ENCODE results near the gene WDFY3. TPM values are rescaled to one million over a fixed set of nuclear protein-coding genes. Genes with fewer than 3 reads are reported as not detected.

Gene WDFY3
- total RNA-seq, 1 experiment from 2014 or later = not detected

GRCh38 chr4:84740057-84740456 is 226.4 kb downstream of the WDFY3 start:
- Histone ChIP-seq H2AFZ (ENCODE audit: low read length) (no peak overlapping the region), H3K4me2 (ENCODE audit: low read depth, low read length, poor library complexity, severe bottlenecking) (no peak overlapping the region)
- no peak for DNase-seq

GRCh38 chr4:84738622-84739021 is 227.9 kb downstream of the WDFY3 start:
- Histone ChIP-seq H3K4me1 (ENCODE audit: low read length) (no peaks in the 10 kb centered on the region), H3K79me2 (ENCODE audit: low read length) (no peaks in the 10 kb centered on the region), H3K9me3 (ENCODE audit: low read length) (no peaks in the 10 kb centered on the region), H3K4me3 (ENCODE audit: low read length) (no peak overlapping the region), H3K9me2 (replicated peaks; ENCODE audit: insufficient read depth, low read length) (no peaks in the 10 kb centered on the region), H3K36me3 (ENCODE audit: insufficient read depth, low read length) (no peaks in the 10 kb centered on the region), H2AFZ (ENCODE audit: low read length) (no peak overlapping the region), H3K9ac (ENCODE audit: low read length) (no peak overlapping the region), H4K20me1 (ENCODE audit: insufficient read depth, low read depth, low read length) (no peaks in the 10 kb centered on the region), H3K4me2 (ENCODE audit: low read depth, low read length, poor library complexity, severe bottlenecking) (no peak overlapping the region), H3K27ac (ENCODE audit: low read length) (no peak overlapping the region), H3K27me3 (ENCODE audit: low read length) (no peaks in the 10 kb centered on the region)
- no peak for DNase-seq

More at GRCh38 chr4:84740057-84740456, 226.4 kb downstream of the WDFY3 start:
- Histone ChIP-seq H3K4me1 (ENCODE audit: low read length) (no peaks in the 10 kb centered on the region), H3K36me3 (ENCODE audit: insufficient read depth, low read length) (no peaks in the 10 kb centered on the region), H3K9me3 (ENCODE audit: low read length) (no peaks in the 10 kb centered on the region), H4K20me1 (ENCODE audit: insufficient read depth, low read depth, low read length) (no peaks in the 10 kb centered on the region), H3K27ac (ENCODE audit: low read length) (no peak overlapping the region), H3K27me3 (ENCODE audit: low read length) (no peaks in the 10 kb centered on the region), H3K9me2 (replicated peaks; ENCODE audit: insufficient read depth, low read length) (no peaks in the 10 kb centered on the region), H3K4me3 (ENCODE audit: low read length) (no peak overlapping the region), H3K9ac (ENCODE audit: low read length) (no peak overlapping the region), H3K79me2 (ENCODE audit: low read length) (no peaks in the 10 kb centered on the region)

GRCh38 chr4:84737656-84738055 is 228.8 kb downstream of the WDFY3 start:
- no peaks in the 10 kb centered on the region for H3K79me2 ChIP-seq (ENCODE audit: low read length)
- H3K4me2 ChIP-seq (ENCODE audit: low read depth, low read length, poor library complexity, severe bottlenecking) = no peak overlapping the region
- no peak overlapping the region for H3K27ac ChIP-seq (ENCODE audit: low read length)
- no peaks in the 10 kb centered on the region for H4K20me1 ChIP-seq (ENCODE audit: insufficient read depth, low read depth, low read length)
- no peak overlapping the region for H3K9ac ChIP-seq (ENCODE audit: low read length)
- no peak for DNase-seq
- H3K36me3 ChIP-seq (ENCODE audit: insufficient read depth, low read length) = no peaks in the 10 kb centered on the region
- H3K9me2 ChIP-seq (replicated peaks; ENCODE audit: insufficient read depth, low read length) = no peaks in the 10 kb centered on the region
- no peaks in the 10 kb centered on the region for H3K27me3 ChIP-seq (ENCODE audit: low read length)
- H3K4me1 ChIP-seq (ENCODE audit: low read length) = no peaks in the 10 kb centered on the region
- H3K9me3 ChIP-seq (ENCODE audit: low read length) = no peaks in the 10 kb centered on the region
- no peak overlapping the region for H2AFZ ChIP-seq (ENCODE audit: low read length)
- no peak overlapping the region for H3K4me3 ChIP-seq (ENCODE audit: low read length)

- DNase-seq = no peak
- no peaks in the 10 kb centered on the region for H3K27me3 ChIP-seq (ENCODE audit: low read length)
- no peaks in the 10 kb centered on the region for H3K79me2 ChIP-seq (ENCODE audit: low read length)
- no peak overlapping the region for H2AFZ ChIP-seq (ENCODE audit: low read length)
- no peaks in the 10 kb centered on the region for H3K9me3 ChIP-seq (ENCODE audit: low read length)
- H3K9me2 ChIP-seq (replicated peaks; ENCODE audit: insufficient read depth, low read length) = no peaks in the 10 kb centered on the region
- H4K20me1 ChIP-seq (ENCODE audit: insufficient read depth, low read depth, low read length) = no peaks in the 10 kb centered on the region
- no peak overlapping the region for H3K9ac ChIP-seq (ENCODE audit: low read length)
- no peaks in the 10 kb centered on the region for H3K36me3 ChIP-seq (ENCODE audit: insufficient read depth, low read length)
- H3K4me1 ChIP-seq (ENCODE audit: low read length) = no peaks in the 10 kb centered on the region
- no peak overlapping the region for H3K4me2 ChIP-seq (ENCODE audit: low read depth, low read length, poor library complexity, severe bottlenecking)
- H3K27ac ChIP-seq (ENCODE audit: low read length) = no peak overlapping the region
- H3K4me3 ChIP-seq (ENCODE audit: low read length) = no peak overlapping the region
Measured at GRCh38 chr4:84734037-84734436, 232.5 kb downstream of the WDFY3 start.

GRCh38 chr4:84733343-84734033 is 233.0 kb downstream of the WDFY3 start:
- H3K4me2 ChIP-seq (ENCODE audit: low read depth, low read length, poor library complexity, severe bottlenecking) = no peak overlapping the region
- no peaks in the 10 kb centered on the region for H3K79me2 ChIP-seq (ENCODE audit: low read length)
- no peak for DNase-seq
- no peak overlapping the region for H3K27ac ChIP-seq (ENCODE audit: low read length)
- no peak overlapping the region for H2AFZ ChIP-seq (ENCODE audit: low read length)
- no peak overlapping the region for H3K9ac ChIP-seq (ENCODE audit: low read length)
- H3K36me3 ChIP-seq (ENCODE audit: insufficient read depth, low read length) = no peaks in the 10 kb centered on the region
- no peaks in the 10 kb centered on the region for H3K9me3 ChIP-seq (ENCODE audit: low read length)
- H3K27me3 ChIP-seq (ENCODE audit: low read length) = no peaks in the 10 kb centered on the region
- H3K9me2 ChIP-seq (replicated peaks; ENCODE audit: insufficient read depth, low read length) = no peaks in the 10 kb centered on the region
- H3K4me1 ChIP-seq (ENCODE audit: low read length) = no peaks in the 10 kb centered on the region
- no peaks in the 10 kb centered on the region for H4K20me1 ChIP-seq (ENCODE audit: insufficient read depth, low read depth, low read length)
- no peak overlapping the region for H3K4me3 ChIP-seq (ENCODE audit: low read length)

GRCh38 chr4:84730375-84730774 is 236.1 kb downstream of the WDFY3 start:
- Histone ChIP-seq H3K4me1 (ENCODE audit: low read length) (no peaks in the 10 kb centered on the region), H2AFZ (ENCODE audit: low read length) (no peak overlapping the region), H3K79me2 (ENCODE audit: low read length) (no peaks in the 10 kb centered on the region), H3K27me3 (ENCODE audit: low read length) (no peaks in the 10 kb centered on the region), H3K9me2 (replicated peaks; ENCODE audit: insufficient read depth, low read length) (no peaks in the 10 kb centered on the region), H3K4me3 (ENCODE audit: low read length) (no peak overlapping the region), H4K20me1 (ENCODE audit: insufficient read depth, low read depth, low read length) (no peaks in the 10 kb centered on the region), H3K27ac (ENCODE audit: low read length) (no peak overlapping the region), H3K9ac (ENCODE audit: low read length) (no peak overlapping the region), H3K4me2 (ENCODE audit: low read depth, low read length, poor library complexity, severe bottlenecking) (no peak overlapping the region), H3K9me3 (ENCODE audit: low read length) (no peaks in the 10 kb centered on the region), H3K36me3 (ENCODE audit: insufficient read depth, low read length) (no peaks in the 10 kb centered on the region)
- no peak for DNase-seq

- Histone ChIP-seq H3K4me2 (ENCODE audit: low read depth, low read length, poor library complexity, severe bottlenecking) (no peak overlapping the region), H3K27ac (ENCODE audit: low read length) (no peak overlapping the region), H3K79me2 (ENCODE audit: low read length) (no peaks in the 10 kb centered on the region), H3K9me3 (ENCODE audit: low read length) (no peaks in the 10 kb centered on the region), H2AFZ (ENCODE audit: low read length) (no peak overlapping the region), H3K27me3 (ENCODE audit: low read length) (no peaks in the 10 kb centered on the region), H4K20me1 (ENCODE audit: insufficient read depth, low read depth, low read length) (no peaks in the 10 kb centered on the region), H3K4me1 (ENCODE audit: low read length) (no peaks in the 10 kb centered on the region), H3K4me3 (ENCODE audit: low read length) (no peak overlapping the region), H3K9me2 (replicated peaks; ENCODE audit: insufficient read depth, low read length) (no peaks in the 10 kb centered on the region), H3K36me3 (ENCODE audit: insufficient read depth, low read length) (no peaks in the 10 kb centered on the region), H3K9ac (ENCODE audit: low read length) (no peak overlapping the region)
- no peak for DNase-seq
Measured at GRCh38 chr4:84727491-84727890, 239.0 kb downstream of the WDFY3 start.

GRCh38 chr4:84726356-84726755 is 240.1 kb downstream of the WDFY3 start:
- H3K9me2 ChIP-seq (replicated peaks; ENCODE audit: insufficient read depth, low read length) = no peaks in the 10 kb centered on the region
- no peak for DNase-seq
- H3K27ac ChIP-seq (ENCODE audit: low read length) = no peak overlapping the region
- no peaks in the 10 kb centered on the region for H3K36me3 ChIP-seq (ENCODE audit: insufficient read depth, low read length)
- no peaks in the 10 kb centered on the region for H4K20me1 ChIP-seq (ENCODE audit: insufficient read depth, low read depth, low read length)
- H2AFZ ChIP-seq (ENCODE audit: low read length) = no peak overlapping the region
- no peaks in the 10 kb centered on the region for H3K79me2 ChIP-seq (ENCODE audit: low read length)
- H3K4me1 ChIP-seq (ENCODE audit: low read length) = no peaks in the 10 kb centered on the region
- H3K9ac ChIP-seq (ENCODE audit: low read length) = no peak overlapping the region
- H3K4me3 ChIP-seq (ENCODE audit: low read length) = no peak overlapping the region
- no peaks in the 10 kb centered on the region for H3K9me3 ChIP-seq (ENCODE audit: low read length)
- no peak overlapping the region for H3K4me2 ChIP-seq (ENCODE audit: low read depth, low read length, poor library complexity, severe bottlenecking)
- no peaks in the 10 kb centered on the region for H3K27me3 ChIP-seq (ENCODE audit: low read length)

All from Karpas-422 (cell line).